NCI-H2107 (cell line): ENCODE results near the gene PCDHGA6.
"Not testable (repeated sequence)": the region's sequence is repeated elsewhere in the genome, so short reads cannot be mapped to it uniquely, and the experiment has no call there.

Source experiments
- DNase-seq: peaks from one replicate; lab custom pipeline; 2025; lab: John Stamatoyannopoulos, UW

Gene PCDHGA6

DNA sequence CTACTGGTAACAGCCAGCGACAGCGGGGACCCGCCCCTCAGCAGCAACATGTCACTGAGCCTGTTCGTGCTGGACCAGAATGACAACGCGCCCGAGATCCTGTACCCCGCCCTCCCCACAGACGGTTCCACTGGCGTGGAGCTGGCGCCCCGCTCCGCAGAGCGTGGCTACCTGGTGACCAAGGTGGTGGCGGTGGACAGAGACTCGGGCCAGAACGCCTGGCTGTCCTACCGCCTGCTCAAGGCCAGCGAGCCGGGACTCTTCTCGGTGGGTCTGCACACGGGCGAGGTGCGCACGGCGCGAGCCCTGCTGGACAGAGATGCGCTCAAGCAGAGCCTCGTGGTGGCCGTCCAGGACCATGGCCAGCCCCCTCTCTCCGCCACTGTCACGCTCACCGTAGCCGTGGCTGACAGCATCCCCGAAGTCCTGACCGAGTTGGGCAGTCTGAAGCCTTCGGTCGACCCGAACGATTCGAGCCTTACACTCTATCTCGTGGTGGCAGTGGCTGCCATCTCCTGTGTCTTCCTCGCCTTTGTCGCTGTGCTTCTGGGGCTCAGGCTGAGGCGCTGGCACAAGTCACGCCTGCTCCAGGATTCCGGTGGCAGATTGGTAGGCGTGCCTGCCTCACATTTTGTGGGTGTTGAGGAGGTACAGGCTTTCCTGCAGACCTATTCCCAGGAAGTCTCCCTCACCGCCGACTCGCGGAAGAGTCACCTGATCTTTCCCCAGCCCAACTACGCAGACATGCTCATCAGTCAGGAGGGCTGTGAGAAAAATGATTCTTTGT lies 20.9 kb downstream of the PCDHGA6 start:
- DNase-seq: not testable (repeated sequence)

DNA sequence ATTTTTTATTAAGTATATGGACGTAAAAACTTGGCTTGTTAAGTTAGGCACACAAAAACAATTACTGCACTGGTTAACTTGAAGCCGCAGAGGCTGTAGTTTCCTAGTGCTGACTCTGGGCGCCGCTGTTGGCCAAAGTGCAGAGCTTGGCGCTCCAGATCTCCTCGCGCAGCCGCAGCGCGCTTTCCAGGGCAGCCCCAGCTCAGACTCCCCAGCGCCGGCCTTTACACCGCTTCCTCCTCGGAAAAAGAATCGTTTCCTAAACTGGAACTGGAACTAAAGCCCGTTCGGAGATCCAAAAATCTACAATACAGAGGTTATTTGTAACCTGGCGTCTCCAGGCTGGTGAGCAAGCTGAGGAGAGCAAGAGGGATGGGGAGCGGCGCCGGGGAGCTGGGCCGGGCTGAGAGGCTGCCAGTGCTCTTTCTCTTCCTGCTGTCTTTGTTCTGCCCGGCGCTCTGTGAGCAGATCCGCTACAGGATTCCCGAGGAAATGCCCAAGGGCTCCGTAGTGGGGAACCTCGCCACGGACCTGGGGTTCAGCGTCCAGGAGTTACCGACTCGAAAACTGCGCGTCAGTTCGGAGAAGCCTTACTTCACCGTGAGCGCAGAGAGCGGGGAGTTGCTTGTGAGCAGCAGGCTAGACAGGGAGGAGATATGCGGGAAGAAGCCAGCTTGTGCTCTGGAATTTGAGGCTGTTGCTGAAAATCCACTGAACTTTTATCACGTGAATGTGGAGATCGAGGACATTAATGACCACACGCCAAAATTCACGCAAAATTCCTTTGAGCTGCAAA lies 24.3 kb downstream of the PCDHGA6 start, which contains the start of gene PCDHGB5:
TSS of gene PCDHGB5 (plus strand) at position 192 of the 796 bp plus-strand sequence. CDS start at position 373, 181 bp downstream.
- not testable (repeated sequence) for DNase-seq

- no peak for DNase-seq
Observed at GRCh38 chr5:141398608-141399007, 24.9 kb downstream of the PCDHGA6 start.

GRCh38 chr5:141399555-141400258 lies 26.0 kb downstream of the PCDHGA6 start:
- DNase-seq: no peak

GRCh38 chr5:141402553-141403243 lies 29.0 kb downstream of the PCDHGA6 start, which contains the start of gene PCDHGA9:
PCDHGA9 (plus strand) TSS chr5:141402778; CDS start chr5:141402953, 175 bp downstream.
- no peak for DNase-seq

GRCh38 chr5:141403387-141403786 lies 29.7 kb downstream of the PCDHGA6 start:
- DNase-seq: no peak

GRCh38 chr5:141407790-141408505 lies 34.3 kb downstream of the PCDHGA6 start, which contains the start of gene PCDHGB6:
PCDHGB6 (plus strand) TSS chr5:141408021; CDS start chr5:141408203, 182 bp downstream.
- DNase-seq: not testable (repeated sequence)

DNA sequence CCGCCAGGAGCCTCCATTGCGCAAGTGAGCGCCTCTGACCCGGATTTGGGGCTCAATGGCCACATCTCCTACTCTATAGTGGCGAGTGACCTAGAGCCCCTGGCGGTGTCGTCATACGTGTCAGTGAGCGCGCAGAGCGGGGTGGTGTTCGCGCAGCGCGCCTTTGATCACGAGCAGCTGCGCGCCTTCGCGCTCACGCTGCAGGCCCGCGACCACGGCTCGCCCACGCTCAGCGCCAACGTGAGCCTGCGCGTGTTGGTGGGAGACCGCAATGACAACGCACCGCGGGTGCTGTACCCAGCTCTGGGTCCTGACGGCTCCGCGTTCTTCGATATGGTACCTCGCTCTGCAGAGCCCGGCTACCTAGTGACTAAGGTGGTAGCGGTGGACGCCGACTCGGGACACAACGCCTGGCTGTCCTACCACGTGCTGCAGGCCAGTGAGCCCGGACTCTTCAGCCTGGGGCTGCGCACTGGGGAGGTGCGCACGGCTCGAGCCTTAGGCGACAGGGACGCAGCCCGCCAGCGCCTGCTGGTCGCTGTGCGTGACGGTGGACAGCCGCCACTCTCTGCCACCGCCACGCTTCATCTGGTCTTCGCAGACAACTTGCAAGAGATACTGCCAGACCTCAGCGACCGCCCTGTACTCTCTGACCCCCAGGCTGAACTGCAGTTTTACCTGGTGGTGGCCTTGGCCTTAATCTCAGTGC lies 36.1 kb downstream of the PCDHGA6 start:
- DNase-seq: no peak

GRCh38 chr5:141411575-141411974 lies 37.9 kb downstream of the PCDHGA6 start:
- no peak for DNase-seq

DNA sequence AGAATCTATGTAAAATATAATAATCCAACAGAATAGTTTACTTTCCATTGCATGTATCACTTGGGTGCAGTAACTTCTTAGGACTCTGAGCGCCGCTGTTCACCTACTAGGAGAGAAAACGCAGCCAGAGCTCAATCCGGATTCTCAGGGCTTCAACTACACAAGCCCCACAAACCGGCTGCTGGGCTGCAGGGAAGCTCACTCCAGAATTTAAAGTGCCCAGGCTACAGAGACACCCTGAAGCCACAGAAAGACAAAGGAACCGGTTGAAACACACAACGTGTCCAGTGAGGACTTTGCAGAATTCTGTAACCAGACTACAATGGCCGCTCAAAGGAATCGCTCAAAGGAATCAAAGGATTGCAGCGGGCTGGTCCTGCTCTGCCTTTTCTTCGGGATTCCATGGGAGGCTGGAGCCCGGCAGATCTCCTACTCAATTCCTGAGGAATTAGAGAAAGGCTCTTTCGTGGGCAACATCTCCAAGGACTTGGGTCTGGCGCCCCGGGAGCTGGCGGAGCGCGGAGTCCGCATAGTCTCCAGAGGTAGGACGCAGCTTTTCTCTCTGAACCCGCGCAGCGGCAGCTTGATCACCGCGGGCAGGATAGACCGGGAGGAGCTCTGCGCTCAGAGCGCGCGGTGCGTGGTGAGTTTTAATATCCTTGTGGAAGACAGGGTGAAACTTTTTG lies 39.3 kb downstream of the PCDHGA6 start, which contains the start of gene PCDHGA10:
TSS of gene PCDHGA10 (plus strand) at position 134 of the 686 bp plus-strand sequence. CDS start at position 323, 189 bp downstream.
- DNase-seq: no peak

DNA sequence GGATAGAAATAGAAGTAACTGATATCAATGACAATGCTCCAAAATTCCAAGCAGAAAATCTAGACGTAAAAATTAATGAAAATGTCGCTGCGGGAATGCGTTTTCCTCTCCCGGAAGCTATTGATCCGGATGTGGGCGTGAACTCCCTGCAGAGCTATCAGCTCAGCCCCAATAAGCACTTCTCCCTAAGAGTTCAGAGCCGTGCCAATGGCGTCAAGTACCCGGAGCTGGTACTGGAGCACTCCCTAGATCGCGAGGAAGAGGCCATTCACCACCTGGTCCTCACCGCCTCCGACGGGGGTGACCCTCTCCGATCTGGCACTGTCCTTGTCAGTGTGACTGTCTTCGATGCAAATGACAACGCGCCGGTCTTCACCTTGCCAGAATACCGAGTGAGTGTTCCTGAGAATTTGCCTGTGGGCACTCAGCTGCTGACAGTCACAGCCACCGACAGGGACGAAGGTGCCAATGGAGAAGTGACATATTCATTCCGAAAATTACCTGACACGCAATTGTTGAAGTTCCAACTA lies 39.9 kb downstream of the PCDHGA6 start:
- no peak for DNase-seq

DNA sequence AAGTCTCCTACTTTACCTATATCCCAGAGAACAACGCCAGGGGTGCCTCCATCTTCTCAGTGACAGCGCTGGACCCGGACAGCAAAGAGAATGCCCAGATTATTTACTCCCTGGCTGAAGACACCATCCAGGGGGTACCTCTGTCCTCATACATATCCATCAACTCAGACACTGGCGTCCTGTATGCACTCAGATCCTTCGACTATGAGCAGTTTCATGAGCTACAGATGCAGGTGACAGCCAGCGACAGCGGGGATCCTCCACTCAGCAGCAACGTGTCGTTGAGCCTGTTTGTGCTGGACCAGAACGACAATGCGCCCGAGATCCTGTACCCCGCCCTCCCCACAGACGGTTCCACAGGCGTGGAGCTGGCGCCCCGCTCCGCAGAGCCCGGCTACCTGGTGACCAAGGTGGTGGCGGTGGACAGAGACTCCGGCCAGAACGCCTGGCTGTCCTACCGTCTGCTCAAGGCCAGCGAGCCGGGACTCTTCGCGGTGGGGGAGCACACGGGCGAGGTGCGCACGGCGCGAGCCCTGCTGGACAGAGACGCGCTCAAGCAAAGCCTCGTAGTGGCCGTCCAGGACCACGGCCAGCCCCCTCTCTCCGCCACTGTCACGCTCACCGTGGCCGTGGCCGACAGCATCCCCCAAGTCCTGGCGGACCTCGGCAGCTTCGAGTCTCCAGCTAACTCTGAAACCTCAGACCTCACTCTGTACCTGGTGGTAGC lies 41.0 kb downstream of the PCDHGA6 start:
- DNase-seq: not testable (repeated sequence)

GRCh38 chr5:141415275-141415618 lies 41.6 kb downstream of the PCDHGA6 start:
- DNase-seq: not testable (repeated sequence)

GRCh38 chr5:141417494-141418172 lies 43.9 kb downstream of the PCDHGA6 start, which contains the start of gene PCDHGB7:
PCDHGB7 (plus strand) TSS chr5:141417677; CDS start chr5:141417860, 183 bp downstream.
- peak; percentile 26 for DNase-seq

DNA sequence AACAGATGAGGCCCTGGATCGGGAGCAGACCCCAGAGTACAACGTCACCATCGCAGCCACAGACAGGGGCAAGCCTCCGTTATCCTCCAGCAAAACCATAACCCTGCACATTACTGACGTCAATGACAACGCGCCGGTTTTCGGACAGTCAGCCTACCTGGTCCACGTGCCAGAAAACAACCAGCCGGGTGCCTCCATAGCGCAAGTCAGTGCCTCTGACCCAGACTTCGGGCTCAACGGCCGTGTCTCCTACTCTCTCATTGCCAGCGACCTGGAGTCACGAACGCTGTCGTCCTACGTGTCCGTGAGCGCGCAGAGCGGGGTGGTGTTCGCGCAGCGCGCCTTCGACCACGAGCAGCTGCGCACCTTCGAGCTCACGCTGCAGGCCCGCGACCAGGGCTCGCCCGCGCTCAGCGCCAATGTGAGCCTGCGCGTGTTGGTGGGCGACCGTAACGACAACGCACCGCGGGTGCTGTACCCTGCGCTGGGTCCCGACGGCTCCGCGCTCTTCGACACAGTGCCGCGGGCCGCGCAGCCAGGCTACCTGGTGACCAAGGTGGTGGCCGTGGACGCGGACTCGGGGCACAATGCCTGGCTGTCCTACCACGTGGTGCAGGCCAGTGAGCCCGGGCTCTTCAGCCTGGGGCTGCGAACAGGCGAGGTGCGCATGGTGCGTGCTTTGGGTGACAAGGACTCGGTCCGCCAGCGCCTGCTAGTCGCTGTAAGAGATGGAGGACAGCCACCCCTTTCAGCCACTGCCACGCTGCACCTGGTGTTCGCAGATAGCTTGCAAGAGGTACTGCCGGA lies 45.6 kb downstream of the PCDHGA6 start:
- no peak for DNase-seq

- DNase-seq: no peak
Observed at GRCh38 chr5:141420855-141421488, 47.3 kb downstream of the PCDHGA6 start, which contains the start of gene PCDHGA11. PCDHGA11 (plus strand) TSS chr5:141421051; CDS start chr5:141421228, 177 bp downstream.
